GM18511 (cell line): ENCODE results near the gene ETDC.

Source experiments
- ATAC-seq: cut with Tn5 transposase; IDR thresholded peaks from one replicate; pipeline ENCODE4 v1.9.1; 2021; ENCODE audit warnings: mild to moderate bottlenecking, moderate library complexity; ENCODE audit not compliant: unreplicated experiment

The ETDC gene

GRCh38 chrX:135345107-135345589 lies 35.9 kb downstream of the ETDC start:
- no peak for ATAC-seq

- no peak for ATAC-seq
Observed at GRCh38 chrX:135346975-135347374, 37.7 kb downstream of the ETDC start.

- ATAC-seq = no peak
Observed at GRCh38 chrX:135347381-135348016, 38.2 kb downstream of the ETDC start.

- ATAC-seq = no peak
Observed at GRCh38 chrX:135354288-135354687, 45.0 kb downstream of the ETDC start.
